ENCODE measurements around the gene MTHFR.

DNA sequence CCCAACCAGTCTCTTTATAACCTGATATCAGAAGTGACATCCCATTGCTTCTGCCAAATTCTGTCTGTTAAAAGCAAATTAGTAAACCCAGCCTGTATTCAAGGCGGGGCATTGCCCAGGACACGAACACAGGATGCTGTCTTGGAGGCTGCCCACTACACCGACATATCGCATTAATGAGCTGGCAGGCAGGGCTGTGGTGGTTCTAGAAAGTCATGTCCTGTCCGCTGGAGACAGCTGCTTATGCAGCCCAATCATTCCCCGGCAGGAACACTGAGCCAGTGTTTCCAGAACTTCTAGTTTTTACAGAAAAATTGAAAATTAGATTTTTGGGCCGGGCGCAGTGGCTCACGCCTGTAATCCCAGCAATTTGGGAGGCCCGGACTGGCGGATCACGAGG lies 24.5 kb downstream of the MTHFR start:
- TF ChIP-seq EGR2 (tag by site-specific recombination; IDR thresholded peaks at IDR 0.05; ENCODE audit: low read depth) (no peak), CTCF (tag by site-specific recombination; IDR thresholded peaks at IDR 0.05) (no peak), SP2 (tag by site-specific recombination; IDR thresholded peaks at IDR 0.05) (no peak), ZNF501 (tag by site-specific recombination; IDR thresholded peaks at IDR 0.05) (no peak), ZNF202 (tag by site-specific recombination; IDR thresholded peaks at IDR 0.05; ENCODE audit: borderline replicate concordance) (no peak)
- TF ChIP-seq, protein P1, sequence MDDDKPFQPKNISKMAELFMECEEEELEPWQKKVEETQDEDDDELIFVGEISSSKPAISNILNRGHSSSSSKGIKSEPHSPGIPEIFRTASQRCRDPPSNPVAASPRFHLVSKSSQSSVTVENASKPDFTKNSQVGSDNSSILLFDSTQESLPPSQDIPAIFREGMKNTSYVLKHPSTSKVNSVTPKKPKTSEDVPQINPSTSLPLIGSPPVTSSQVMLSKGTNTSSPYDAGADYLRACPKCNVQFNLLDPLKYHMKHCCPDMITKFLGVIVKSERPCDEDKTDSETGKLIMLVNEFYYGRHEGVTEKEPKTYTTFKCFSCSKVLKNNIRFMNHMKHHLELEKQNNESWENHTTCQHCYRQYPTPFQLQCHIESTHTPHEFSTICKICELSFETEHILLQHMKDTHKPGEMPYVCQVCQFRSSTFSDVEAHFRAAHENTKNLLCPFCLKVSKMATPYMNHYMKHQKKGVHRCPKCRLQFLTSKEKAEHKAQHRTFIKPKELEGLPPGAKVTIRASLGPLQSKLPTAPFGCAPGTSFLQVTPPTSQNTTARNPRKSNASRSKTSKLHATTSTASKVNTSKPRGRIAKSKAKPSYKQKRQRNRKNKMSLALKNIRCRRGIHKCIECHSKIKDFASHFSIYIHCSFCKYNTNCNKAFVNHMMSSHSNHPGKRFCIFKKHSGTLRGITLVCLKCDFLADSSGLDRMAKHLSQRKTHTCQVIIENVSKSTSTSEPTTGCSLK (tag by site-specific recombination; IDR thresholded peaks at IDR 0.05), result no peak

Measured in HEK293 (cell line).